ENCODE data around the gene PHLDB3.
"Not testable (repeated sequence)": the region's sequence is repeated elsewhere in the genome, so short reads cannot be mapped to it uniquely, and the experiment has no call there.

The PHLDB3 gene

DNA sequence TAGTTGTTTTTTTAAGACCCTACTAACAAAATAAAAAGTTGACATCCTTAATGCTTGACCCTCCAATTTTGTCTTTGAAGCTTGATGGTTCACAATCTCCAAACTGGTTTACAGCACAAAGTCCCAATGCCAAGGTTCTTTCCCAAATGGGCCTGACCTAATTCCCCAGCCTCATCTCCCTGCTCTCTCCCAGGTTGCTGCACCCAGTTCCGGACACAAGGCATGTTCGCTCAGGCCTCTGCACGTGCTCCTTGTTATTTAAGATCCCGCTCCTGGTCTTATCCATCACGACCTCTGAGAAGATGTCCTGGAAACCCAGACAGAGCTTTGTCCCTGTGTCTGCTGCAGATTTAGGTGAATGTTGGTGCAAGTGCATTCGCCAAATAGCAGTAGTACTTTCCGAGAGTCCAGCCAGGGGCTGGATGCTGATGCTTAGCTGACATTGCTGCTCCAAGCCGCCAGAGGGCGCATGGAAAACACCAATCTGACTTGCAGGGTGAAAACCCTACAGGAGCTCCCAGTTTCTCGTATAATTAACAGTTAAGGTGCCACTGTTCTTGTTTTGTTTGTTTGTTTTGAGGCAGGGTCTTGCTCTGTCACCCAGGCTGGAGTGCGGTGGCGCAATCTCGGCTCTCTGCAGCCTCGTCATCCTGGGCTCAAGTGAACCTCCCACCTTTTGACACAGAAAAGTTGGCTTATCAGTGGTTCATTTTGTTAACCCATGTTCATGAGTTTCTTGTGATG lies 57.6 kb downstream of the PHLDB3 start:
- peak in 51 of 56 donors; percentile 12 to 86 (median 54) for DNase-seq

- DNase-seq = no peak
These were observed 59.1 kb downstream of the PHLDB3 start for GRCh38 chr19:43445426-43445825.

DNA sequence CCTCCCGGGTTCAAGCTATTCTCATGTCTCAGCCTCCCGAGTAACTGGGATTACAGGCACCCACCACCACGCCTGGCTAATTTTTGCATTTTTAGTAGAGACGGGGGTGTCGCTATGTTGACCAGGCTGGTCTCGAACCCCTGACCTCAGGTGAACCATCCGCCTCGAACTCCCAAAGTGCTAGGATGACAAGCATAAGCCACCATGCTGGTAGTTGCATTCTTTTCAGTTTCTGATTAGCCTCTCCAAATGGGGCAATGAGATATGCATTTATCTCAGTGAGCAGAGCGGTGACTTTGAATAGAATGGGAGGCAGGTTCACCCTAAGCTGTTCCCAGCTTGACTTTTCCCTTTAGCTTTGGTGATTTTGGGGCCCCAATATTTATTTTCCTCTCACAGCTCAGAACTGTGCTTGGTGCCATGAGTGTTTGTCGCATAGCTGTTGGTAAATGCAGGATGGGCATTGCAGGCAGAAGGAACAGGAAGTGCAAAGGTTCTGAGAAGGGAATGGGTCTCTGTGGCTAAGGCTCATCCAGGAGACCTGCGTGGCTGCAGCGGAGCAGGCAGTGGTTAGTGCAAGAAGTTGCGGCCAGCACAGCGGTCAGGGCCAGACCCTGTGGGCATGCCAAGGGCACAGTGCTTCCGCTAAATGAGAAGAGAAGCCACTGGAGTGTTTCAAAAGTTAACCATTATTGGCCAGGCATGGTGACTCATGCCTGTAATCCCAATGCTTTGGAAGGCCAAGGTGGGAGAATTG lies 59.8 kb downstream of the PHLDB3 start:
- DNase-seq = no peak

- DNase-seq = not testable (repeated sequence)
These were observed 60.5 kb downstream of the PHLDB3 start for GRCh38 chr19:43444091-43444490.

DNA sequence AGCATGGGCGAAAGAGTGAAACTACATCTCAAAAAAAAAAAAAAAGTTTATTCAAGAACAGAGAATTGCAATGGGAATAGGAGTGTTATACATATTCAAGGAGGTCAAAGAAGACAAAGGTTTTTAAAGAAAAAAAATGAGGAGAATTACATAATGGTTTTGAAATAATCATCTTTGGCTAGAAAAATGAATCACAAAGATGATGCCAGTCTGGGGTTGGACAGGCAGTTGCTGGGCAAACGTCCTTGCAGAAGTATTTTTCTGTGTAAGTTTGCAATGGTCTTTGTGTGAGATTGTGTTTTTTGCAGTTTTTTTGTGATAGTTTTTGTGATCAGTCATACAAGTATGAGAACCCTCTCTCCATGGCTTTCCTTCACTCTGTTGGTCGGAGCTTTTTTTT lies 62.8 kb downstream of the PHLDB3 start:
- DNase-seq = no peak

GRCh38 chr19:43439709-43440063 lies 64.9 kb downstream of the PHLDB3 start:
- no peak for DNase-seq

DNA sequence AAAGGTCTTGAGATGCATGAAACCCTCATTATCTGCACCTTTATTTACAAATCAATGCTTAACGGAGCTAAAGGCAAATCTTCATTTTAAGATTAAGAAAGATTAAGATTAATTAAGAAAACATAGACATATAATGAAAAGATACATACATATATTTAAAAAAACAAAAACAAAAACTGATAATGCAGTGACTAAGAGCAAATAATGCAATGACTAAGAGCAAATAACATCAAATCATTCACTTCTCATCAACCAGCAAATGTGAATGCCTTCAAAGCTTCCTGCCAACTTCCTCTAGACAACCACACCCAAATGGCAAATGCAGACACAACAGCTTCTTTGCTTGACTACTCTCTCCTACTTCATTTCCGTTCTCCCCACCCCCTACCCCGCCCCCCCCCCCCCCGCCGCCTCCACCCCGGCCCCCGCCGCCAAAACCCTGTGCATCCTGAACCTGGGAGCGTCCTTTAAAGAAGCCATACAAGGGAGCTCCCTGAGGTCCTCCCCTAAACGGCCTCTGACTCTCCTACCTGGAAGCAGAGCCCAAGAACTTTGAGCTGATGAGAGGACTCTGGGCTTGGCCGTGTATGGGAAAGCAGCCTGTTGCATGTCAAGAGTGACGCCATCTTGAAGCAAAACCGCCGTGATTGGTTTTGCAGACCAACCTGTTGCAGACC lies 65.4 kb downstream of the PHLDB3 start:
- DNase-seq = no peak

DNA sequence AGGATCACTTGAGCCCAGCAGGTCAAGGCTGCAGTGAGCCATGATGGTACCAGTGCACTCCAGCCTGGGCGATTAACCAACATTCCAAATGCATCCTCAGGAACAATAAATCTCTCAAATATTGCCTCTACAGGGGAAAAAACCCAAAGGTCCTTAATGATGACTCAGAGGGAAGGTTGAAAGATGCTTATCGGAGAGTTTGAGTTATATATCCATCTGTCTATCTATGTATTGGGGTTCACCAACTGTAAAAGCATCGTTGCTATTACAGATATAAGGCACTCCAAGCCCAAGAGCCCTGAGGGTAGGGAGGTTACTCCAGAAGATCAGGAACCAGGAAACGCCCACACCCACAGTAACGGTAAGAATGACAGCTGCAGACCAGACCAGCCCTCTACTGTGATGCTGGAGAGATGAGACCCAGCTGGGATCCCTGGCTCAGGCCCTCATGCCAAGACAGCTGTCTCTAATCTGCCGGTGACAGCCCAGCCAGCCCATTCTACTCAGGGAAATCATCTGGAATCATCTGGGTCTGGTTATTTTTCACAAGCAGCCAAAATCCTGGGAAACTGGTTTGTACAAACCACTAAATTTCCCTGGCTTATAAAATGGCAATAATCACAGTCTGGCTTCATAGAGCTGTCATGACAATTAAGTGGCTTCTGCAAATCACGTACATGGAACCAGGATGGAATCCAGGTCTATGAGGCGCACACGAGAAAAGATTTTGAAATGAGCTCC lies 66.1 kb downstream of the PHLDB3 start:
- no peak for DNase-seq

DNA sequence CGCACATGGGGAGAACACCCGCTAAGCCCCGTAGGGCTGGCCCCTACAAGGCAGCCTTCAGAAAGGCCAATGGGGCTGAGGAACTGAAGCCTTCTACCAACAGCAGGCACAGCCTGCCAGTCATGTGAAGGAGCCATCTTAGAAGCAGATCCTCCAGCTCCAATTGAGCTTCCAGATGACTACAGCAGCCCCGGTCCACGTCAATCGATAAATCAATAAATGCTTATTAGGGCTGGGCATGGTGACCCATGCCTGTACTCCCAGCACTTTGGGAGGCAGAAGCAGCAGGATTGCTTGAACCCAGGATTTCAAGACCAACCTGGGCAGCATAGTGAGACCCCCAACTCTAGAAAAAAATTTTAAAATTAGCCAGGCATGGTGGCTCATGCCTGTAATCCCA lies 66.8 kb downstream of the PHLDB3 start:
- no peak for DNase-seq

DNA sequence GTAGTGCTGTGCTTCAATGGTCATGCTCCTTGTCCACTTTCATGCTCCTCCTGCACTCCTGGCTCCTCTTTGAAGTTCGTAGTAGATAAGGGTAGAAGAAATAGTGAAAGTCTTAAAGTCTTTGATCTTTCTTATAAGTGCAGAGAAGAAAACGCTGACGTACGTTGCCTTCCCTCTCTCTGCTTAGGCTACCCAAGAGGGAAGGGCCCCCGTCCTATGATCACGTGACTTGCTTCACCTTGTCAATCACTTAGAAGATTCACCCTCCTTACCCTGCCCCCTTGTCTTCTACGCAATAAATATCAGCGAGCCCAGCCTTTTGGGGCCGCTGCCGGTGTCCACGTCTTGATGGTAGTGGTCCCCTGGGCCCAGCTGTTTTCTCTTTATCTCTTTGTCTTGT lies 67.3 kb downstream of the PHLDB3 start:
- DNase-seq = not testable (repeated sequence)

- DNase-seq = no peak
These were observed 68.8 kb downstream of the PHLDB3 start for GRCh38 chr19:43435775-43436174.

- DNase-seq = no peak
These were observed 70.9 kb downstream of the PHLDB3 start for GRCh38 chr19:43433689-43434088.

DNA sequence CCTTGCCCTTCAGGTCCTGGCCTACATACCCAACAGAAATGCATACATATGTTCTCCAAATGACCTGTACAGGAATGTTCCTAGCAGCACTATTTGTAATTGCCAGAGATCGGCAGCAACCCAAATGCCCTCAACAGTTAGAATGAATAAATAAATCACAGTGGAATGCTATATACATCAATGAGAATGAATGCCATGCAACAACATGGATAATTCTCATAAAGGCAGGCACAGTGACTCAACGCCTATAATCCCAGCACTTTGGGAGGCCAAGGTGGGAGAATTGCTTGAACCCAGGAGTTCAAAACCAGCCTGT lies 71.2 kb downstream of the PHLDB3 start:
- no peak for DNase-seq

DNA sequence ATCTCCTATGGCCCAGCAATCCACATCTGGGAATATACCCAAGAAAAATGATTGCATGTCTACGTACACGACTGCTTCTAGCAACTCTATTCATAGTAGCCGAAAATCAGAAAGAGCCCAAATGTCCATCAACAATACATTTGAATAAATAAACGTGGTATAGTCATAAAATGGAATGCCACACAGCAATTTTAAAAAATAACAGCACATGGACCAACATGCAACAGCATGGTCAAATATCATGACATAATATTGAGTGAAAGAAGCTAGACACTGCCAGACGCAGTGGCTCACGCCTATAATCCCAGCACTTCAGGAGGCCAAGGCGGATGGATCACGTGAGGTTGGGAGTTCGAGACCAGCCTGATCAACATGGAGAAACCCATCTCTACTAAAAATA lies 73.6 kb downstream of the PHLDB3 start:
- no peak for DNase-seq

DNA sequence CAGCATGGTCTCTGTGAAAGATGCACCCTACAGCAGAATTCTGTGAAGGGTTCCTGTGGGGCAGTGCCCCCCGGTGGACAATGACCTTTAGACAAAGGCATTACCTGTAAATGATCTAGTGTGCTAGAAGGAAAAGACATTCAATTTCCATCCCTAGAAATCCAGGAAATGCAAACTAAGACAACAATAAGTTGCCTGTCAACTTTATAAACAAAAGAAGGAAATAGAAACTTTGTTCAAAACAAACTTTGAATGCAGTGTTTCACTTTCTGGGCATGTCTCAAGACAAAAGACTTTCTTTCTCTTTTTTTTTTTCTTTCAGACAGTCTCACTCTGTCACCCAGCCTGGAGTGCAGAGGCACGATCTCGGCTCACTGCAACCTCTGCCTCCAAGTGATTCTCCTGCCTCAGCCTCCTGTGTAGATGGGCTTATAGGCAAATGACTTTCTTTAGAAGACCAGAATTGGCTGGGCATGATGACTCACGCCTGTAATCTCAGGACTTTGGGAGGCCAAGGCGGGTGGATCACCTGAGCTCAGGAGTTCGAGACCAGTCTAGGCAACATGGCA lies 74.3 kb downstream of the PHLDB3 start:
- no peak for DNase-seq

GRCh38 chr19:43429395-43429794 lies 75.2 kb downstream of the PHLDB3 start:
- DNase-seq = no peak

- DNase-seq = peak in 3 of 56 donors; percentile 20 to 51 (median 30)
These were observed 78.8 kb downstream of the PHLDB3 start for GRCh38 chr19:43425567-43426392.

All from nucleus accumbens (tissue), 56 donors.